Activated naive CD8-positive, alpha-beta T cell treated with anti-CD3 and anti-CD28 coated beads, Interleukin-2, amount 50 U/mL, for 16 hours (primary cell): ENCODE measurements around the gene PCGF1.

ENCODE experiments used
- DNase-seq: peaks from one replicate; pipeline ENCODE4 v3.0.0-alpha.2; 2020; ENCODE audit warnings: low read depth, low spot score

The PCGF1 gene

GRCh38 chr2:74537140-74537539 lies 29.6 kb upstream of the PCGF1 start:
- no peak for DNase-seq

- no peak for DNase-seq
These were observed 28.9 kb upstream of the PCGF1 start for GRCh38 chr2:74536166-74536950.

GRCh38 chr2:74535440-74535965 lies 28.0 kb upstream of the PCGF1 start:
- DNase-seq: no peak

GRCh38 chr2:74534411-74534810 lies 26.9 kb upstream of the PCGF1 start:
- DNase-seq: no peak

- no peak for DNase-seq
These were observed 26.0 kb upstream of the PCGF1 start for GRCh38 chr2:74533464-74533863.

GRCh38 chr2:74532222-74532621 lies 24.7 kb upstream of the PCGF1 start:
- no peak for DNase-seq

GRCh38 chr2:74531666-74532065 lies 24.2 kb upstream of the PCGF1 start:
- DNase-seq: no peak

GRCh38 chr2:74530239-74531187 lies 23.0 kb upstream of the PCGF1 start:
- DNase-seq: no peak

GRCh38 chr2:74529357-74530238 lies 22.1 kb upstream of the PCGF1 start, which contains the start of the genes AUP1 and HTRA2:
Gene AUP1 (minus strand): TSS chr2:74529706. CDS start chr2:74529629, 77 bp downstream.
Gene HTRA2 (plus strand): TSS chr2:74529933. CDS start chr2:74530007, 74 bp downstream.
- DNase-seq: peak; percentile 79

- no peak for DNase-seq
These were observed 21.3 kb upstream of the PCGF1 start for GRCh38 chr2:74528600-74529356.

- DNase-seq: no peak
These were observed 20.2 kb upstream of the PCGF1 start for GRCh38 chr2:74527741-74528140.

GRCh38 chr2:74526649-74527230 lies 19.2 kb upstream of the PCGF1 start:
- no peak for DNase-seq

GRCh38 chr2:74525717-74526648 lies 18.5 kb upstream of the PCGF1 start, which contains the start of gene DQX1:
Gene DQX1 (minus strand): TSS chr2:74526231. CDS start chr2:74525729, 502 bp downstream.
- DNase-seq: no peak

- no peak for DNase-seq
These were observed 17.6 kb upstream of the PCGF1 start for GRCh38 chr2:74524955-74525716.

- DNase-seq: no peak
These were observed 16.5 kb upstream of the PCGF1 start for GRCh38 chr2:74524005-74524404.

GRCh38 chr2:74522516-74522915 lies 15.0 kb upstream of the PCGF1 start:
- DNase-seq: no peak

GRCh38 chr2:74516650-74517049 lies 9.2 kb upstream of the PCGF1 start:
- DNase-seq: no peak
